ENCODE data around the gene FAM76A. TPM values are rescaled to one million over a fixed set of nuclear protein-coding genes. Genes with fewer than 3 reads are reported as not detected.
"Not testable (repeated sequence)": the region's sequence is repeated elsewhere in the genome, so short reads cannot be mapped to it uniquely, and the experiment has no call there.

Gene FAM76A
- total RNA-seq, 1 donor from 2014 or later, result 9.1 TPM

DNA sequence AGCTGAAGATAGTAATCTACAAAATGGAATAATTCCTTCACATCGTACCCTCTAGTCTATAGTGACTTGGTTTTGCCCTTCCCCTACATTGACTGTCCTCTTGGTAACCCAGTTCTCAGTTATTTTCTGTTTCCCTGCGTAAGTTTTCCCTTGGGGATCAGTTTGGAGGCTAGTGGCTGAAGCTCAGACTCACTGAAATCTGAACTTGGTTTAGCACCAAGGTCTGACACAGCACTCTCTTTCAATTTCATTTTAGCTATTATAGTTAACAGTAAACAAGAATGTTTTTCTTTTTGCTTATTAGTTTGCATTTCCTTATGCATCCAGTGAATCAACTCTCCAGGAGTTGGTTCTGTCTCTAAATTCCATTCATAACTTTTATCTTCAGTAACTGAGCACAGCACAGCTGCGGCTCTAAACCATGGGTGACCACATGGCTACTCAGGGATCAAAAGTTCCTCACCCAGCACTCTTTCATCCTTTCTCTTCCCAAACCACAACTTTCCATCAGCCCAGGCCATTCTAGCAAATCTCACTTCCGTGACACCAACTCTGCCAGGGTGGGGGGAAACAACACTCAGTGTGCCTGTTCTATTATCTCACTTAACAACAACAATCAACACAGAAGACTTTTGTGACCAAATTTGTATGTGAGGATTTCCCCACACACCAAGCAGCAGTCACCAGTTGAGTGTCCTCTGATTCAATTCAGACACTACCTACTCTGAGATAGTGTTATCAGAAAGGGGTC is 36.2 kb upstream of the FAM76A start:
- no peak overlapping the region for H3K27ac Mint-ChIP-seq (ENCODE audit: unreplicated experiment)
- no peaks in the 10 kb centered on the region for H3K4me1 Mint-ChIP-seq (ENCODE audit: low read depth, unreplicated experiment)
- no peak for DNase-seq
- H3K4me3 Mint-ChIP-seq (ENCODE audit: unreplicated experiment), result no peak overlapping the region
- H3K9me3 Mint-ChIP-seq (ENCODE audit: unreplicated experiment), result peaks cover 1% of the 10 kb centered on the region
- TF ChIP-seq, protein P1, sequence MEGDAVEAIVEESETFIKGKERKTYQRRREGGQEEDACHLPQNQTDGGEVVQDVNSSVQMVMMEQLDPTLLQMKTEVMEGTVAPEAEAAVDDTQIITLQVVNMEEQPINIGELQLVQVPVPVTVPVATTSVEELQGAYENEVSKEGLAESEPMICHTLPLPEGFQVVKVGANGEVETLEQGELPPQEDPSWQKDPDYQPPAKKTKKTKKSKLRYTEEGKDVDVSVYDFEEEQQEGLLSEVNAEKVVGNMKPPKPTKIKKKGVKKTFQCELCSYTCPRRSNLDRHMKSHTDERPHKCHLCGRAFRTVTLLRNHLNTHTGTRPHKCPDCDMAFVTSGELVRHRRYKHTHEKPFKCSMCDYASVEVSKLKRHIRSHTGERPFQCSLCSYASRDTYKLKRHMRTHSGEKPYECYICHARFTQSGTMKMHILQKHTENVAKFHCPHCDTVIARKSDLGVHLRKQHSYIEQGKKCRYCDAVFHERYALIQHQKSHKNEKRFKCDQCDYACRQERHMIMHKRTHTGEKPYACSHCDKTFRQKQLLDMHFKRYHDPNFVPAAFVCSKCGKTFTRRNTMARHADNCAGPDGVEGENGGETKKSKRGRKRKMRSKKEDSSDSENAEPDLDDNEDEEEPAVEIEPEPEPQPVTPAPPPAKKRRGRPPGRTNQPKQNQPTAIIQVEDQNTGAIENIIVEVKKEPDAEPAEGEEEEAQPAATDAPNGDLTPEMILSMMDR (IDR thresholded peaks at IDR 0.05; ENCODE audit: partially characterized antibody, unreplicated experiment), result no peak
- H3K36me3 Mint-ChIP-seq (ENCODE audit: unreplicated experiment), result no peaks in the 10 kb centered on the region
- H3K27me3 Mint-ChIP-seq (ENCODE audit: unreplicated experiment), result no peaks in the 10 kb centered on the region

DNA sequence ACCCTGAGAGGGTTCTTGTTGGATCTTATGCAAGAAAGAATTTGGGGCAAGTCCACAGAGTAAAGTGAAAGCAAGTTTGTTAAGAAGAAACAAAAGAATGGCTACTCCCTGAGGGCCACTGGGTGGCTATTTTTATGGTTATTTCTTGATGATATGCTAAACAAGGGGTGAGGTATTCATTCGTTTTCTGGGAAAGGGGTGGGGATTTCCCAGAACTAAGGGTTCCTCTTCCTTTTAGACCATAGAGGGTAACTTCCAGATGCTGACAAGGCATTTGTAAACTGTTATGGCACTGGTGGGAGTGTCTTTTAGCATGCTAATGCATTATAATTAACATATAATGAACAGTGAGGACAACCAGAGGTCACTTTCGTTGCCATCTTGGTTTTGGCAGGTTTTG is 35.6 kb upstream of the FAM76A start:
- no peak for DNase-seq
- no peak overlapping the region for H3K4me3 Mint-ChIP-seq (ENCODE audit: unreplicated experiment)

DNA sequence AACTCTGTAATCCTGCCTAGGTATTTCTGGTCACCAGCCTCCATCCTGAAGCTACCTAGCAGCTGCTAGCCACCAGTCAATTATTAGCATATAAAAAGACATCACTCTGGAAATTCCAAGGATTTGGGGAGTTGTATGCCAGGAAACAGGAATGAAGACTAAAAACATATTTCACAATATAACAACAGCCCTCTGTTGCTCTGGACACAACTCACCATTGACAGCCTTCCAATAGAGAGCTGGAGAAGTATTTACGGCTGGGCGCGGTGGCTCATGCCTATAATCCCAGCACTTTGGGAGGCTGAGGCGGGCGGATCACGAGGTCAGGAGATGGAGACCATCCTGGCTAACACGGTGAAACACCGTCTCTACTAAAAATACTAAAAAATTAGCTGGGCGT is 28.9 kb upstream of the FAM76A start:
- H3K36me3 Mint-ChIP-seq (ENCODE audit: unreplicated experiment); H3K4me3 Mint-ChIP-seq (ENCODE audit: unreplicated experiment); H3K4me1 Mint-ChIP-seq (ENCODE audit: low read depth, unreplicated experiment); DNase-seq; H3K27me3 Mint-ChIP-seq (ENCODE audit: unreplicated experiment); H3K27ac Mint-ChIP-seq (ENCODE audit: unreplicated experiment); H3K9me3 Mint-ChIP-seq (ENCODE audit: unreplicated experiment): not testable (repeated sequence)

More for the DNA sequence above, 35.6 kb upstream of the FAM76A start:
- Mint-ChIP-seq H3K36me3 (ENCODE audit: unreplicated experiment) (no peaks in the 10 kb centered on the region), H3K4me1 (ENCODE audit: low read depth, unreplicated experiment) (no peaks in the 10 kb centered on the region), H3K9me3 (ENCODE audit: unreplicated experiment) (peaks cover 1% of the 10 kb centered on the region), H3K27ac (ENCODE audit: unreplicated experiment) (no peak overlapping the region), H3K27me3 (ENCODE audit: unreplicated experiment) (no peaks in the 10 kb centered on the region)
- TF ChIP-seq, protein P1 (IDR thresholded peaks at IDR 0.05; ENCODE audit: partially characterized antibody, unreplicated experiment), result no peak

DNA sequence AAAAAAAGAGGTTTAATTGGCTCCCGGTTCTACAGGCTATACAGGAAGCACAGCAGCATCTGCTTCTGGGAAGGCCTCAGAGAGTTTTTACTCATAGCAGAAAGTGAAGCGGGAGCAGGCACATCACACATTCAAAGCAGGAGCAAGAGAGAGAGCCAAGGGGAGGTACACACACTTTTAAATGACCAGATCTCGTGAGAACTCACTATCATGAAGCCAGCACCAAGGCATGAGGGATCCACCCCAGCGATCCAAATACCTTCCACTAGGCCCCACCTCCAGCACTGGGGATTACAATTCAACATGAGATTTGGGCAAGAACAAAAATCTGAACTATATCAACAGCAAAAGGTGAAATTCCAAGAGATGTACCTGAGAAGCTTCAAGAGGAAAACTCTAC is 20.8 kb upstream of the FAM76A start:
- Mint-ChIP-seq H3K4me3 (ENCODE audit: unreplicated experiment) (no peak overlapping the region), H3K27me3 (ENCODE audit: unreplicated experiment) (no peaks in the 10 kb centered on the region), H3K27ac (ENCODE audit: unreplicated experiment) (no peak overlapping the region), H3K36me3 (ENCODE audit: unreplicated experiment) (no peaks in the 10 kb centered on the region), H3K9me3 (ENCODE audit: unreplicated experiment) (peaks cover 7% of the 10 kb centered on the region), H3K4me1 (ENCODE audit: low read depth, unreplicated experiment) (no peaks in the 10 kb centered on the region)
- TF ChIP-seq, protein P1 (IDR thresholded peaks at IDR 0.05; ENCODE audit: partially characterized antibody, unreplicated experiment), result no peak
- DNase-seq, result no peak

DNA sequence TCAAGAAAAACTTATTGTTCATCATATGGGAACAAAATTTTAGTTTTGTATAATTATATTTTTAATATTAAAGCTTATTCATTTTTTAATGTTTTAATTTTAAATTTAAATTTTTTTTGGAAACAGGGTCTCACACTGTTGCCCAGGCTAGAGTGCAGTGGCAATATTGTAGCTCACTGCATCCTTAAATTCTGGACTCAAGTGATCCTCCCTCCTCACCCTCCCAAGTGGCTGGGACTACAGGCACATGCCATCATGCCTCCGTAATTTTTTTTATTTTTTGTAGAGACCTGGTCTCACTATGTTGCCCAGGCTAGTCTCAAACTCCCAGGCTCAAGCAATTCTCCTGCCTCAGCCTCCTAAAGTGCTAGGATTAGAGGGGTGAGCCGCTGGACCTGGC is 20.2 kb upstream of the FAM76A start:
- H3K27me3 Mint-ChIP-seq (ENCODE audit: unreplicated experiment), result no peaks in the 10 kb centered on the region
- DNase-seq, result no peak
- no peaks in the 10 kb centered on the region for H3K36me3 Mint-ChIP-seq (ENCODE audit: unreplicated experiment)
- no peak overlapping the region for H3K27ac Mint-ChIP-seq (ENCODE audit: unreplicated experiment)
- no peak overlapping the region for H3K4me3 Mint-ChIP-seq (ENCODE audit: unreplicated experiment)
- TF ChIP-seq, protein P1 (IDR thresholded peaks at IDR 0.05; ENCODE audit: partially characterized antibody, unreplicated experiment), result no peak
- H3K4me1 Mint-ChIP-seq (ENCODE audit: low read depth, unreplicated experiment), result no peaks in the 10 kb centered on the region
- peaks cover 7% of the 10 kb centered on the region for H3K9me3 Mint-ChIP-seq (ENCODE audit: unreplicated experiment)

Data from glutamatergic neuron (in vitro differentiated cells).